OCI-LY1 (cell line): Measurements from ENCODE around the gene ARFGAP2.
A peak's percentile ranks its signal among the peaks of the same experiment; 100 is the strongest.

Experiments
- H2AFZ ChIP-seq: fragments of 200-600 bp; sonication (generic), shearing (Covaris generic); 2 replicates; pipeline ENCODE4 v1.6.0; 2014; ENCODE audit warnings: antibody characterized with exemption, mild to moderate bottlenecking, low read length
- H3F3A ChIP-seq: fragments of 200-600 bp; sonication (generic), shearing (Covaris generic); 2 replicates; pipeline ENCODE4 v1.6.0; 2014; ENCODE audit warnings: mild to moderate bottlenecking, antibody characterized with exemption, low read length, moderate library complexity; ENCODE audit not compliant: insufficient read depth
- H3K27ac ChIP-seq: fragments of 200-600 bp; sonication (generic); 2 replicates; pipeline ENCODE4 v1.5.1; 2014; ENCODE audit warnings: low read length, mixed run types, mild to moderate bottlenecking, low read depth; ENCODE audit not compliant: poor library complexity, severe bottlenecking
- H3K27me3 ChIP-seq: fragments of 200-600 bp; sonication (generic); 2 replicates; pipeline ENCODE4 v1.6.0; 2014; ENCODE audit warnings: antibody characterized with exemption, mild to moderate bottlenecking, low read length, moderate library complexity; ENCODE audit not compliant: insufficient read depth
- H3K36me3 ChIP-seq: fragments of 200-600 bp; sonication (generic); 2 replicates; pipeline ENCODE4 v1.6.1; 2014; ENCODE audit warnings: mild to moderate bottlenecking, antibody characterized with exemption, low read length, moderate library complexity, mixed read lengths; ENCODE audit not compliant: insufficient read depth
- H3K4me1 ChIP-seq: fragments of 200-600 bp; sonication (generic); 2 replicates; pipeline ENCODE4 v1.5.1; 2014; ENCODE audit warnings: mild to moderate bottlenecking, low read length, moderate library complexity; ENCODE audit not compliant: insufficient read depth, severe bottlenecking
- H3K4me2 ChIP-seq: fragments of 200-600 bp; sonication (generic), shearing (Covaris generic); 2 replicates; pipeline ENCODE4 v1.6.1; 2014; ENCODE audit warnings: low read length
- H3K4me3 ChIP-seq: fragments of 200-600 bp; sonication (generic); 2 replicates; pipeline ENCODE4 v1.5.1; 2014; ENCODE audit warnings: low read length, low read depth, mild to moderate bottlenecking, mixed read lengths; ENCODE audit not compliant: poor library complexity, severe bottlenecking
- H3K79me2 ChIP-seq: fragments of 200-600 bp; shearing (Covaris generic); 2 replicates; pipeline ENCODE4 v1.6.1; 2016; ENCODE audit warnings: mixed run types, low read length, mixed read lengths; ENCODE audit not compliant: insufficient read depth
- H3K9ac ChIP-seq: fragments of 200-600 bp; sonication (generic), shearing (Covaris generic); 2 replicates; pipeline ENCODE4 v1.6.1; 2014; ENCODE audit warnings: mild to moderate bottlenecking, low read length, mixed read lengths
- H3K9me2 ChIP-seq: fragments of 200-600 bp; sonication (generic), shearing (Covaris generic); 2 replicates; pipeline ENCODE4 v1.6.1; 2014; ENCODE audit warnings: low read depth, mild to moderate bottlenecking, low read length, mixed read lengths
- H3K9me3 ChIP-seq: fragments of 200-600 bp; shearing (Covaris generic); 2 replicates; pipeline ENCODE4 v1.6.1; 2014; ENCODE audit warnings: low read length, mixed read lengths
- H4K20me1 ChIP-seq: fragments of 200-600 bp; sonication (generic), shearing (Covaris generic); 2 replicates; pipeline ENCODE4 v1.6.0; 2016; ENCODE audit warnings: mild to moderate bottlenecking, low read length; ENCODE audit not compliant: insufficient read depth
- CTCF ChIP-seq: fragments of 200-600 bp; sonication (generic), shearing (Covaris generic); IDR thresholded peaks from 2 replicates; pipeline ENCODE4 v1.5.1; 2017; ENCODE audit warnings: mild to moderate bottlenecking, antibody characterized with exemption, low read length, moderate library complexity, mixed read lengths
- EZH2 ChIP-seq: fragments of 200-600 bp; sonication (generic), shearing (Covaris generic); IDR thresholded peaks from 2 replicates; pipeline ENCODE4 v1.8.0; 2017; ENCODE audit warnings: borderline replicate concordance, mixed run types, mild to moderate bottlenecking, antibody characterized with exemption, low read length, moderate library complexity, mixed read lengths

ARFGAP2 gene

GRCh38 chr11:47152953-47153950 is 23.4 kb downstream of the ARFGAP2 start:
- no peaks in the 10 kb centered on the region for H3K27me3 ChIP-seq
- TF ChIP-seq CTCF (peak; percentile 100), EZH2 (no peak)
- H3K79me2 ChIP-seq: no peaks in the 10 kb centered on the region
- peaks cover 7% of the 10 kb centered on the region; the same call in 1 of the 2 replicates for H3K36me3 ChIP-seq
- no peaks in the 10 kb centered on the region for H3K9me2 ChIP-seq
- H4K20me1 ChIP-seq: no peaks in the 10 kb centered on the region
- H3K27ac ChIP-seq: peak overlapping the region; percentile 89
- H3F3A ChIP-seq: no peaks in the 10 kb centered on the region
- H3K4me2 ChIP-seq: peak overlapping the region; percentile 53
- peak overlapping the region; percentile 46; the same call in 1 of the 2 replicates for H3K9ac ChIP-seq
- H2AFZ ChIP-seq: no peak overlapping the region
- H3K4me1 ChIP-seq: peaks cover 72% of the 10 kb centered on the region
- peak overlapping the region; percentile 33 for H3K4me3 ChIP-seq
- H3K9me3 ChIP-seq: no peaks in the 10 kb centered on the region

GRCh38 chr11:47152126-47152952 is 24.3 kb downstream of the ARFGAP2 start:
- Histone ChIP-seq H2AFZ (no peak overlapping the region), H3K27ac (peak overlapping the region; percentile 89), H3K9me2 (no peaks in the 10 kb centered on the region), H3F3A (no peaks in the 10 kb centered on the region), H3K4me3 (peak overlapping the region; percentile 33), H3K9ac (peak overlapping the region; percentile 46; the same call in 1 of the 2 replicates), H3K4me1 (peaks cover 72% of the 10 kb centered on the region), H3K4me2 (peak overlapping the region; percentile 53), H3K79me2 (no peaks in the 10 kb centered on the region), H3K36me3 (peaks cover 7% of the 10 kb centered on the region; the same call in 1 of the 2 replicates), H4K20me1 (no peaks in the 10 kb centered on the region), H3K9me3 (no peaks in the 10 kb centered on the region), H3K27me3 (no peaks in the 10 kb centered on the region)
- TF ChIP-seq EZH2 (no peak), CTCF (no peak)

DNA sequence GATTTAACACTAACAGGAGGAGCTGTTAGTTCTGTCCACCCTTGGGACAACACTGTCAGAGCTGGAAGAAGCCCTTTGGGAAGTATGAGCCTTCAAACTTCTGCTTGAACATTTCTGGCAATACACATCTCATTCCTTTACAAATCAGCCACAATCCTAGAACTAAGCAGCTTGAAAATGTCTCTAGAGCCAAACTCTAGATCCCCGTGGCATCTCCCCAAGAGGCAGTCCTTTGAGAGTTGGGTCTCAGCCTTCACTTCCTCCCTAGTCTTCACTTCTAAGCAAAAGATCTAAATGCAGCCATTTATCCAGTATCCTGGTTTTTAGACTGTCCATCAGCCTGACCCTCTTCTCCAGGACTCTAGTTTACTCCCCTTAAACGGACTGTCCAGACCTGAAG is 26.9 kb downstream of the ARFGAP2 start:
- Histone ChIP-seq H3K4me2 (no peak overlapping the region), H2AFZ (no peak overlapping the region), H3K27me3 (no peaks in the 10 kb centered on the region), H3K9me2 (no peaks in the 10 kb centered on the region), H3F3A (no peaks in the 10 kb centered on the region), H3K79me2 (no peaks in the 10 kb centered on the region), H3K9ac (no peak overlapping the region; the same call in 1 of the 2 replicates), H3K4me3 (no peak overlapping the region), H3K36me3 (no peaks in the 10 kb centered on the region), H3K27ac (peak overlapping the region; percentile 34), H4K20me1 (no peaks in the 10 kb centered on the region), H3K9me3 (no peaks in the 10 kb centered on the region), H3K4me1 (peaks cover 55% of the 10 kb centered on the region)
- TF ChIP-seq EZH2 (no peak), CTCF (no peak)
